Tibial nerve (tissue), 3 donors: ENCODE results near the gene KIF21B.

Experiments
- CTCF ChIP-seq, 5 experiments: fragments of 200-600 bp in 3 of 5; fragments of 450-650 bp in 2 of 5; sonication (generic) in 3 of 5; IDR thresholded peaks; one replicate each; pipeline ENCODE4 v1.5.1; 2016 to 2019; ENCODE audit warnings: antibody characterized with exemption in 5 of 5, mild to moderate bottlenecking in 3 of 5, moderate library complexity in 2 of 5
- POLR2A ChIP-seq, 2 donors: fragments of 450-650 bp; IDR thresholded peaks; one replicate each; pipeline ENCODE4 v1.6.1; 2017; ENCODE audit warnings: antibody characterized with exemption in 2 of 2, mild to moderate bottlenecking in 2 of 2, moderate library complexity in 2 of 2

GRCh38 chr1:201060586-201060985 is 37.1 kb upstream of the KIF21B start:
- TF ChIP-seq CTCF (IDR thresholded peaks at IDR 0.05) (no peak), POLR2A (IDR thresholded peaks at IDR 0.05) (no peak)
